Ovary (tissue), 9 donors: Measurements from ENCODE around the gene TP53I11. TPM values are rescaled to one million over a fixed set of nuclear protein-coding genes. Genes with fewer than 3 reads are reported as not detected.

Source experiments
- DNase-seq, 5 donors: peaks; one replicate each; pipeline ENCODE4 v3.0.0-alpha.2; 2019 to 2020
- H3K27ac ChIP-seq, 2 donors: fragments of 200-600 bp; one replicate each; pipeline versions ENCODE4 v1.5.1 to v1.8.0; 2019 to 2022
- H3K27me3 ChIP-seq: fragments of 200-600 bp; one replicate; pipeline ENCODE4 v1.8.0; 2022
- H3K36me3 ChIP-seq: fragments of 200-600 bp; sonication (generic); one replicate; pipeline ENCODE4 v1.5.1; 2019
- H3K4me1 ChIP-seq: one replicate; pipeline ENCODE4 v1.8.1; 2013; ENCODE audit warnings: mild to moderate bottlenecking, moderate library complexity; ENCODE audit not compliant: insufficient read depth
- H3K4me3 ChIP-seq: fragments of 200-600 bp; sonication (generic); one replicate; pipeline ENCODE4 v1.5.1; 2017
- H3K9me3 ChIP-seq, 2 donors: fragments of 200-600 bp in 1 of 2; sonication (generic) in 1 of 2; one replicate each; pipeline versions ENCODE4 v1.5.1 to v1.8.1; 2013 to 2019; ENCODE audit warnings: mild to moderate bottlenecking in 1 of 2, moderate library complexity in 1 of 2
- EP300 ChIP-seq: sonication (generic); formaldehyde crosslinking; IDR thresholded peaks from one replicate; pipeline ENCODE4 v1.6.1; 2017; ENCODE audit warnings: antibody characterized with exemption
- POLR2A ChIP-seq: fragments of 450-650 bp; IDR thresholded peaks from one replicate; pipeline ENCODE4 v1.6.1; 2017; ENCODE audit warnings: antibody characterized with exemption, mild to moderate bottlenecking, moderate library complexity
- WGBS, 3 donors: extraction: QIAGEN DNeasy Blood & Tissue Kit in 1 of 3; methylation state at CpG; one replicate each; pipeline versions ENCODE4 v1.1.5 to v1.1.7; 2013 to 2017; 5-methylcytosine and 5-hydroxymethylcytosine counted together
- intact Hi-C, 4 donors: fragments of 100-400 bp; cut with DNase I; formaldehyde crosslinking; loops; one replicate each; pipeline versions ENCODE4 v1.11.0 to v1.15.1; 2022 to 2023
- polyA plus RNA-seq, 2 donors: library from polyadenylated mRNA; stranded (reverse); fragments of 200-250 nt in 1 of 2; fragments of 350-450 nt in 1 of 2; fragmentation: Illumina TruSeq in 1 of 2; extraction: RNeasy Lipid Tissue Mini Kit (QIAGEN cat#74804) in 1 of 2; gene quantifications; one replicate each; pipeline ENCODE4 v1.2.3, GENCODE V29; 2013 to 2014
- total RNA-seq, 7 donors: library from RNA; depleted of rRNA in 2 of 7; stranded (reverse); fragments of >200 nt in 2 of 7; fragmentation: NEBNext Ultra II Directional in 3 of 7; extraction: Animal tissue kit (Norgen Biotek cat#: 25700) in 3 of 7; gene quantifications; one replicate each; pipeline versions ENCODE4 v1.1.0 to v1.2.4, GENCODE V29; 2016 to 2023
- TF ChIP-seq, protein P1 (sequence below), 3 donors: fragments of 450-650 bp in 2 of 3; fragments of 200-600 bp in 1 of 3; IDR thresholded peaks; one replicate each; pipeline versions ENCODE4 v1.5.1 to v1.8.0; 2016 to 2022; ENCODE audit warnings: antibody characterized with exemption in 3 of 3, mild to moderate bottlenecking in 1 of 3
- donor health status: DM: no; HTN: no; CAD: no; lungs with moderate emphysema.
- donor health status: DM: no; HTN: no; CAD: no.
- donor health status: Bipolar disorder and iron deficiency.
- donor health status: DM: yes; HTN: yes; CAD: no.
- donor health status: DM: no; HTN: no; CAD: no.
- donor health status: DM: yes; HTN: yes; CAD: no.

Gene TP53I11
- total and polyA plus RNA-seq, 9 donors: 9.2 to 51.9 (median 21.8) TPM

GRCh38 chr11:44915621-44916020 is 35.1 kb downstream of the TP53I11 start:
- 90 to 95% (median 90%) methylated on average over 10 of the region's 10 CpGs for WGBS, 3 donors
- DNase-seq: no peak
- Histone ChIP-seq H3K27ac (no peak overlapping the region), H3K27me3 (no peaks in the 10 kb centered on the region), H3K4me3 (no peak overlapping the region), H3K9me3 (no peaks in the 10 kb centered on the region), H3K36me3 (no peaks in the 10 kb centered on the region), H3K4me1 (no peaks in the 10 kb centered on the region)
- intact Hi-C loops: no loop called here
- TF ChIP-seq POLR2A: no peak
- TF ChIP-seq, protein P1, sequence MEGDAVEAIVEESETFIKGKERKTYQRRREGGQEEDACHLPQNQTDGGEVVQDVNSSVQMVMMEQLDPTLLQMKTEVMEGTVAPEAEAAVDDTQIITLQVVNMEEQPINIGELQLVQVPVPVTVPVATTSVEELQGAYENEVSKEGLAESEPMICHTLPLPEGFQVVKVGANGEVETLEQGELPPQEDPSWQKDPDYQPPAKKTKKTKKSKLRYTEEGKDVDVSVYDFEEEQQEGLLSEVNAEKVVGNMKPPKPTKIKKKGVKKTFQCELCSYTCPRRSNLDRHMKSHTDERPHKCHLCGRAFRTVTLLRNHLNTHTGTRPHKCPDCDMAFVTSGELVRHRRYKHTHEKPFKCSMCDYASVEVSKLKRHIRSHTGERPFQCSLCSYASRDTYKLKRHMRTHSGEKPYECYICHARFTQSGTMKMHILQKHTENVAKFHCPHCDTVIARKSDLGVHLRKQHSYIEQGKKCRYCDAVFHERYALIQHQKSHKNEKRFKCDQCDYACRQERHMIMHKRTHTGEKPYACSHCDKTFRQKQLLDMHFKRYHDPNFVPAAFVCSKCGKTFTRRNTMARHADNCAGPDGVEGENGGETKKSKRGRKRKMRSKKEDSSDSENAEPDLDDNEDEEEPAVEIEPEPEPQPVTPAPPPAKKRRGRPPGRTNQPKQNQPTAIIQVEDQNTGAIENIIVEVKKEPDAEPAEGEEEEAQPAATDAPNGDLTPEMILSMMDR (IDR thresholded peaks at IDR 0.05): no peak
- no peak for TF ChIP-seq EP300

DNA sequence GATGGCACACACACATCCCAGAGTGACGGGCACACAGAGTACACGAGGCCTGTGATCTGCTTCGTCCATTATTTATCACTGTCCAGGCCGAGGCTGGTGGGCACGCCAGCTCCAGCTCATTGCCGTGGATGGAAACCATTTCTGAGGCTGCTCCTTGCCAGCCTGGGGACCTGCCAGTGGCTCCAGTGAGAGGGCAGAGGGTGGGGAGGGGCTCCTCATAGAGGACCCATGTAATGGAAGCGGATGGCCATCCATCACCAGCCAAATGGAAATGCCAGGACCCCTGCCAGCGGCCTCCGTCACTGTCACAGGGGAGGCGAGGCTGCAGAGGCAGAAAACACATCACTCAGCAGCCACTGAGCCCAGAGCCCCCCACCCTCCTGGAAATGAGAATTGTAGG is 35.7 kb downstream of the TP53I11 start:
- 84 to 87% (median 85%) methylated on average over 10 of the region's 10 CpGs for WGBS, 3 donors
- TF ChIP-seq POLR2A (no peak), EP300 (no peak)
- TF ChIP-seq, protein P1 (IDR thresholded peaks at IDR 0.05): no peak
- Histone ChIP-seq H3K36me3 (no peaks in the 10 kb centered on the region), H3K27me3 (no peaks in the 10 kb centered on the region), H3K4me3 (no peak overlapping the region), H3K27ac (no peak overlapping the region), H3K9me3 (no peaks in the 10 kb centered on the region), H3K4me1 (no peaks in the 10 kb centered on the region)
- intact Hi-C loops: no loop called here
- no peak for DNase-seq

- TF ChIP-seq, protein P1 (IDR thresholded peaks at IDR 0.05): no peak
- TF ChIP-seq EP300: no peak
- TF ChIP-seq POLR2A: no peak
- Histone ChIP-seq H3K27me3 (no peaks in the 10 kb centered on the region), H3K4me3 (no peak overlapping the region), H3K27ac (no peak overlapping the region), H3K4me1 (no peaks in the 10 kb centered on the region), H3K36me3 (no peaks in the 10 kb centered on the region), H3K9me3 (no peaks in the 10 kb centered on the region)
- no peak for DNase-seq
- 86 to 92% (median 87%) methylated on average over 2 of the region's 2 CpGs for WGBS, 3 donors
- intact Hi-C loops: loop anchor here (5.0 kb wide), 4 partner anchors 187 to 362 kb away; partner anchors contain the start of gene TSPAN18 (in 2 of the 4)
Observed at GRCh38 chr11:44914105-44914504, 36.6 kb downstream of the TP53I11 start.

DNA sequence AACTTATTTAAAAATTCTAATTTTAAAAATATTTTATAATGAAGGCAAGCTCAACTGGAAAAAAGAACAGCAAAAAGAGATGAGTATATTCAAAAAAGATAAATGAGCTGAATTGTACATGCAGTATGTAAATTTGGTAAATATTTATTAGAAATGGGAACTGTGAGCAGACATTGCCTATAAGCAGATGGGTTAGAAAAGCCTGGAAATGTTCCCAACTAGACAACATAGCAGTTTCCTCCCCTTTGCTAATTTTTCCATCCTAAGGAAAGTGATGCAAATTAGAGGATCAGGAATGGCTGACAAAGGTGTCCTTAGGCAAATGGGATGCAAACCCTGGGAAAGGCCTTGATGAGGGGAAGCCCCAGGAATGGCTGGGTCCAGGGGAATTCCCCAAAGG is 37.2 kb downstream of the TP53I11 start:
- Histone ChIP-seq H3K36me3 (no peaks in the 10 kb centered on the region), H3K4me3 (no peak overlapping the region), H3K4me1 (no peaks in the 10 kb centered on the region), H3K27me3 (no peaks in the 10 kb centered on the region), H3K9me3 (no peaks in the 10 kb centered on the region), H3K27ac (no peak overlapping the region)
- TF ChIP-seq EP300: no peak
- TF ChIP-seq, protein P1 (IDR thresholded peaks at IDR 0.05): no peak
- no peak for TF ChIP-seq POLR2A
- DNase-seq: no peak
- intact Hi-C loops: loop anchor here (5.0 kb wide), 4 partner anchors 186 to 361 kb away; partner anchors contain the start of gene TSPAN18 (in 2 of the 4)
